CMK (cell line): ENCODE results near the gene THOC5.
"Not testable (repeated sequence)": the region's sequence is repeated elsewhere in the genome, so short reads cannot be mapped to it uniquely, and the experiment has no call there.

Source experiments
- DNase-seq: peaks from one replicate; pipeline ENCODE4 v3.0.0-alpha.2; 2010; ENCODE audit warnings: low read depth

The THOC5 gene

DNA sequence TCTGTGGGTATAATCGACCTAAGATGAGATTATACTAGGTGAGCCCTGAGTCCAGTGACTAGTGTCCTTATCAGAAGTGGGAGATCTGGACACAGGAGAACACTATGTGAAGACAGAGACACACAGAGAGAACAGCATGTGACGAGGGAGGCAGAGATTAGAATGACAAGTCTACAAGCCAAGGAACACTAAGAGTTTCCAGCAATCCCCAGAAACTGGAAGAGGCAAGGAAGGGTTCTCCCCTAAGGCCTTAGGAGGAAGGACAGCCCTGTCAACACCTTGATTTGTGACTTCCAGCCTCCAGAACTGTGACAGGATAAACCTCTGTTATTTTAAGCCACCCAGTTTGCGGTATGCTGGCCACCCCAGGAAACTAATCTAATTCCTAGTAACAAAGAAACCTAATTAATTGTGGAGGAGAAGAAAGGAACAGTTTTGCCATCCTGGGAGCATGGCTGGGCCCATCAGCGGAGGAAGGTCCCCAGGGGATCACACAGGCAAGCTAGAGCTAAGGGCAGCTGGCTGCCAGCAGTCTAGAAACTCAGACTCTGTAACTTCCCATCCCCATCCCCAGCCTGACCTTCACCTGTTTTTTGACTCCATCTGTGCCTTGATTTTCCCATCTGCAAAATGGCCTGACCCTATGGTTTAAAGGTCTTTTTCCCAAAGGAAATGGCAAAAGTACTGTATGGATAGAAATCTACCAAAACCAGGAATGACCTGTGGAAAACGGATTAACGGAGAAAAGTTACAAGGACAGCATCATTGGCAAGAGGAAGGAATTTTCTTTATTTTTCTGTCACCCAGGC is 10.3 kb upstream of the THOC5 start:
- no peak for DNase-seq

- no peak for DNase-seq
These were observed 6.3 kb upstream of the THOC5 start for GRCh38 chr22:29559853-29560252.

DNA sequence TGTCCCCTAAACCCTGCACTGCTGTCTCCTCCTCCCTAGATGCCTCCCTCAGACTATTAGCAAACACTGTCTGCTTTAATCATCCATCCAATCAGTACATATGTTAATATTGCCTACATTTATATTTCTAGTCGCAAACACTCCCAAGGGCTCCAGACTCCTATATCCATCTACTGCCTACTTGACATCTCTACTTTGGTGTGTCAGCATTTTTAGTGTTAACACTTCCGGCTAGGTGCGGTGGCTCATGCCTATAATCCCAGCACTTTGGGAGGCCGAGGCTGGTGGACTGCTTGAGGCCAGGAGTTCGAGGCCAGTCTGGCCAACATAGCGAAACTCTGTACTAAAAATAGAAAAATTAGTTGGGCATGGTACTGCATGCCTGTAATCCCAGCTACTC is 5.5 kb upstream of the THOC5 start:
- no peak for DNase-seq

GRCh38 chr22:29555065-29555644 is 1.6 kb upstream of the THOC5 start:
- no peak for DNase-seq

DNA sequence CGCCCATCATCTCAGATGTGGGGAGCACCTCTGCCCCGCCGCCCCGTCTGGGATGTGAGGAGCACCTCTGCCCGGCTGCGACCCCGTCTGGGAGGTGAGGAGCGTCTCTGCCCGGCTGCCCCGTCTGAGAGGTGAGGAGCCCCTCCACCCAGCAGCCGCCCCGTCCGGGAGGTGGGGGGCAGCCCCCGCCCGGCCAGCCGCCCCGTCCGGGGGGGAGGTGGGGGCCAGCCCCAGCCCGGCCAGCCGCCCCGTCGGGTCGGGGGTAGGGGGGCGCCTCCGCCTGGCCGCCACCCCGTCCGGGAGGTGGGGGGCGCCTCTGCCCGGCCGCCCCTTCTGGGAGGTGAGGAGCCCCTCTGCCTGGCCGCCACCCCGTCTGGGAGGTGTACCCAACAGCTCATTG is 1.2 kb downstream of the THOC5 start:
- not testable (repeated sequence) for DNase-seq

DNA sequence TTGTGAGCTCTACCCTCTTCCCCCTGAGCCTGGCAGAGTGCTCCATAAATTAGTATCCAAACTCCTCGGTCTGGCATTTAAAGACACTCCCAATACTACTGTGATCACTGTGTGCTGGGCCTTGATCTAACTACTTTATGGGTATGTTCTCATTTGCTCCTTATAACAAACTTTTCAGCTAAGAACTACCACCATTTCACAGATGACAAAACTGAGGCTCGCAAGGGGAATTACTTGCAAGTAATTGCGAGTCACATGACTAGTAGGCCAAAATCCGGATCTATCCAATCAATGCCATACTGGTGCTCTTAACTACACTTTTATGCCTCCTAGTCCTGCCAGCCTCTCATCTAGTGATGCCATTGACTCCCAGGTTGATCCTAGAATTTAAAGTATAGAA is 3.6 kb downstream of the THOC5 start:
- no peak for DNase-seq

GRCh38 chr22:29545045-29545444 is 8.5 kb downstream of the THOC5 start:
- DNase-seq, result not testable (repeated sequence)

DNA sequence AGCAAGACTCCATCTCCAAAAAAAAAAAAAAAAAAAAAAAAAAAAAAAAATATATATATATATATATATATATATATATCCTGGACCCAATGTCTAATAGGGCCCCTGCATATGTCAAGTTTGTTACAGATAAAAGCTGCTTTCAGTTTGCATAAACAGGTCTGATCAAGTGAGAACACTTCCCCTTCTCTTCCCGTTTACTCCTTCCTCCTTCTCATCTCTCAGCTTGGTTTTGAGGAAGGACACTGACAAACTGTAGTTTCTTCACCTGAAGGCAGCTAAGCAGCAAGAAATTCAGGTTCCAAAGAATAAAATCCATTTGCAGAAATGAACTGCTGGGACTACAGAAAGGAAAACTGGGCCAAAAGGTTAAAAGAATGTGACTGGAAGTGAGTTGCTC is 11.7 kb downstream of the THOC5 start:
- no peak for DNase-seq

DNA sequence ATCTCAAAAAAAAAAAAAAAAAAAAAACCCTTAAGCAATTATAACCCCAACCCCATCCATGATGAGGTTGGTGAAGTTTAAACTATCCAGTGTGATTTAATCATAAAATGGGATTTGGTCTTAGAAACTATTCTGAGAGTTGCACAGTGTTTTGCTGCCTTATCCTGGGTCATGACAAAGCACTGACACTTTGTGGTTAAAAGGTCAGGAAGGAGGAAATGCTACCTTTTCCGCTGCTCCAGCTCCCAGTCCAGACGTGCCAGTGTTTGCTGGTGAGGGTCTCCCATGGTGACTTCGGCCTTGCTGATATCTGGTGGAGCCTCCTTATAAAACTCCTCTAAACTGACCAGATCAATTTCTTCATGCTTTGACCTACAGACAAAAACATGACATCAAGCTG is 14.5 kb downstream of the THOC5 start:
- DNase-seq, result no peak

GRCh38 chr22:29536411-29536810 is 17.1 kb downstream of the THOC5 start:
- DNase-seq, result no peak

GRCh38 chr22:29531419-29531818 is 22.1 kb downstream of the THOC5 start:
- DNase-seq, result no peak

- DNase-seq, result peak; percentile 44
These were observed 22.8 kb downstream of the THOC5 start for GRCh38 chr22:29530716-29531115.

DNA sequence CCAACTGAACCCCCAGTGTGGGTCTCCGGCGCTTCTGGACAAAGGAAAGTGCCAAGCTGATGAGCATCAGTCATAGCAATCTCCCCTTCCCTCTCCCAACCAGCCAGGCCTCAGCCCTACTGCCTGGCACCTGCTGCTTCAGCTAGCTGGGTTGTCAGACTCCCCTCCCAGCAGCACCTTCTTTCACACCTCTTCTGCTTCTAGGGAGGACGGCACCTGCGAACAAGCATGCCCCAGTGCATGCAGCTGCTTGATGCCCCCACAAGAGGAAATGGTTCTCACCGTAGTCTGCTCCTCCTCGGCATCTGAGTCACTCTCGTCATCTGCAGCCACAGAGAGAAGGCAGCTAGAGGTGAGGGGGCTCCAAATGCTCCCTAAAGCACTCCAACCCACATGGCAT is 25.4 kb downstream of the THOC5 start:
- DNase-seq, result no peak

DNA sequence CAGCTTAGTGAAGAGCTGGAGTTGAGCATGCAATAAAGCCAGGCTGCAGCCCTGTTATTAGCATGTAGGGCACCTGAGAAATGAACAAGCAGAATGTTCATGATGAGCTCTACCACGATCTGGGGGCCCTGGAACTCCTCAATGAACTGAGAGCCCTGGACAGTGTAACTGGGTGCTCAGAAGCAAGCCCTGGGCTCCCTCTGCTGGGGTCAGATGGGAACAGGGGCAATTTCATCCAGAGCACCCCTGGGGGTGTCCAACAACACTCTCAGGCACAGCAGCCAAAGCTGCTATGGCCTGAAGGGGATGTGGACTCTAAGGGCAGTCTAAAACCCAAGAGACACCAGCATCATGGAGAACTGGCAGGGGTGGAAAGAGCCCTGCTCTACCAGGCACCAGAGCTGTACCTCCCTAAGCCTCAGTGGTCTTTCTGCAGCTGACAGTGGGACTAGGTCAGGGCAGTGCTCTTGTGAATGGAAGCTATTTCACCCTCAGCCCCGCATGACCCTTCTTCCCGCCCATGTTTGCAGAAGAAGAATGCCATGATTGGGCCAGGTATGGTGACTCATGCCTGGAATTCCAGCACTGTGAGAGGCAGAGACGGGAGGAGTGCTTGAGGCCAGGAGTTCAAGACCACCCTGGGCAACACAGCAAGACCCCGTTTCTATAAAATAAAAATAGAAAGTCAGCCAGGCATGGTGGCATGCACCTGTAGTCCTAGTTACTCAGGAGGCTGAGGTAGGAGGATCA is 28.9 kb downstream of the THOC5 start:
- DNase-seq, result no peak

GRCh38 chr22:29523761-29524160 is 29.8 kb downstream of the THOC5 start:
- DNase-seq, result no peak

DNA sequence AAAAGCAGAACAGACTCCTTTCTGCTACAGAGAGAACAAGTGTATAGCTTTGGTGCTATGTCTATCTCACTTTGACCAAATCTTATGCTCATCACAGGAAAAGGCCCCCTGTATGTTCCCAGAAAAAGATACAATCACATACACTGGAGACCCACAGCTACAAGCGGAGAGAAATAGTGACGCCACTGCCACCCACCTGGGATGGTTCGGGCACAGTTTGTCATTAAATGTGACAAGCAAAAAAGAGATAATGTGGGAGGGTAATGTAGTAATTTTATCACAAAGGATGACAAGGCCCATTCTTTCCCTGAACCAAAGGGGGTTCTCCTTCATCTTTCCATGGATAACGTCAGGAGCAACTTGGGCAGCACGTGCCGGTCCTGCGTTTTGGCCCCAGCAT is 32.0 kb downstream of the THOC5 start:
- DNase-seq, result no peak

DNA sequence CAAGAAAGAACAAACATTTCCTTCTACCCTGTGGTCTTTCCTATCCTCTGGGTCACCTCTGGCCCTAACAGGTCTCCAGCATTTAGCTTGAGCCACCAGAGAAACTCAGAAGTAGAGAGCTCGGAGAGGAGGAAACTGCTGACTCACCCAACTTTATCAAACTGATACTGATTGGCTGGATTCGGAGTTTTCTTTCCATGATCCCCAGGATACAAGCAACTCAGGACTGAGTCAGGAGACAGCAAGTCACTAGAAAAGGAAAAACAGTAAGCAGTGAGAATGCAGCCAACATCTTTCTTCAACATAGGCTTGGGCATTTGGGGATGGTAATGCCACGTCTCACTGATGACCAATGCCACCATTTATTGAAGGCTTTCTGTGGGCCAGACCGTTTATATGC is 32.7 kb downstream of the THOC5 start:
- DNase-seq, result no peak

GRCh38 chr22:29519996-29520395 is 33.6 kb downstream of the THOC5 start:
- DNase-seq, result no peak

GRCh38 chr22:29518427-29518826 is 35.1 kb downstream of the THOC5 start:
- no peak for DNase-seq

- no peak for DNase-seq
These were observed 36.2 kb downstream of the THOC5 start for GRCh38 chr22:29517215-29517908.

DNA sequence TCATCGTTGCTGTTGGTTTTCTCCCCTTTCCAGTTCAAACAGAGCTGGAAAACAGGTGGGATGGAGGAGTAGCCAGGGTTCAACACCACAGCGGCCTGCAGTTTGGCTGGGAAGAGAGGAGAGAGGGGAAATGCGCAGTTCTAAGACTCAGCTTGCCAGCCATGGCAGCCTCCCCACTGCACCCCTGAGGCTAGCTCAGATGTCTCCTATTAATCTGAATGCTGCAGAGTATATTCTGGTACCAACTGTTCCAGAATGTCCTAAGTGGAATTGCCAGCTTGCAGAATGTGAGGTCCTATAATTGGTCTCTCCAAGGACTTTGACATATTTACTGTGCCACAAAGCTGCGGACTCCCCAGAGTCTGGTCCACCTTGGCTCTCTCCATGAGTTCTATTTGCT is 41.5 kb downstream of the THOC5 start:
- no peak for DNase-seq

DNA sequence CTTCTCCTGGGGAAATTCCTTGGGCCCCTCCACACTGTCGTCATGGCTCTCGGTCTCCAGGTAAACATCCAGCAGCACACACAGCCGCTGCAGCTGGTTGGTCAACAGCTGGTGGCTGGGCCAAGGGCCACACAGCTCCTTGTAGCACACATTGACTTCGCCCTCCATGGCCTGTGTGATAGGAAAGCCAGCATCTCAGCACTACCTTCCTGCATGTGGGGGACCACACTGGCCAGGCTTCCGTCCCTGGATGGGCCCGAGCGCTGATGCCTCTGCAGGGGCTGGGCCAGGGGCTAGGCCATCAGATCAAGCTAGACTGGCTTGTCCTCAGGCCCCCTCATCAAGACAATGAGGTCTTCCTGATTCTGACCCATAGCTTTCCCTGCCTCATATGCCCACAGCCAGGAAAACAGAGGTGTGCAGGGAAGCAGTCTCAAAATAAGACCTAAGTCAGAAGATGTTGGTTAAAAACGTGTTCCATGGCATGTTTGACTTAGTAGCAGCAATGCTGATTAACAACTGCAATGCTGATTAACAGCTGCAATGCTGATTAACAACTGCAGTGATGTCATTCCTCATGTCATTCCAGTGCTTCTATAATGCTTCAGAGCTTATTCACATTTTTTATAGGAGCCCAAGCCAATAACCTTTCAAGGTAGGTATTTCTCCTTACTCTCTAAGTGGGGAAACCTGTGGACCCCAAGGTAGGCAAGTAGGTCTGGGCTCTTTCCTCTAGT is 42.3 kb downstream of the THOC5 start:
- DNase-seq, result no peak
